Muscle layer of duodenum (tissue), 2 donors: ENCODE measurements around the gene CDK8.

Source experiments
- H3K27ac ChIP-seq: one replicate; pipeline ENCODE4 v1.7.0; 2013; ENCODE audit warnings: mild to moderate bottlenecking, low read length
- H3K27me3 ChIP-seq: one replicate; pipeline ENCODE4 v1.7.0; 2013; ENCODE audit warnings: low read depth, mild to moderate bottlenecking, control low read depth, low read length
- H3K36me3 ChIP-seq, 2 donors: one replicate each; pipeline ENCODE4 v1.7.0; 2013; ENCODE audit warnings: low read length in 2 of 2, control low read depth in 1 of 2, mild to moderate bottlenecking in 1 of 2; ENCODE audit not compliant: insufficient read depth in 2 of 2, control insufficient read depth in 1 of 2
- H3K4me1 ChIP-seq, 2 donors: one replicate each; pipeline ENCODE4 v1.7.0; 2013; ENCODE audit warnings: low read length in 2 of 2, mild to moderate bottlenecking in 2 of 2, control low read depth in 1 of 2, moderate library complexity in 1 of 2; ENCODE audit not compliant: insufficient read depth in 2 of 2, control insufficient read depth in 1 of 2
- H3K4me3 ChIP-seq, 2 donors: one replicate each; pipeline ENCODE4 v1.7.0; 2013; ENCODE audit warnings: low read length in 2 of 2, low read depth in 1 of 2, mild to moderate bottlenecking in 1 of 2
- H3K9me3 ChIP-seq, 2 donors: one replicate each; pipeline ENCODE4 v1.7.0; 2013; ENCODE audit warnings: low read length in 2 of 2, control low read depth in 1 of 2, mild to moderate bottlenecking in 1 of 2; ENCODE audit not compliant: control insufficient read depth in 1 of 2
- donor health status: healthy.

The CDK8 gene

GRCh38 chr13:26253262-26253786 lies 605 bp upstream of the CDK8 start:
- Histone ChIP-seq H3K4me1 (peaks cover 9 to 13% of the 10 kb centered on the region in 2 donors), H3K27me3 (no peaks in the 10 kb centered on the region), H3K4me3 (peak overlapping the region; percentile 74 to 93), H3K36me3 (no peaks in the 10 kb centered on the region), H3K9me3 (no peaks in the 10 kb centered on the region), H3K27ac (peak overlapping the region; percentile 65)

DNA sequence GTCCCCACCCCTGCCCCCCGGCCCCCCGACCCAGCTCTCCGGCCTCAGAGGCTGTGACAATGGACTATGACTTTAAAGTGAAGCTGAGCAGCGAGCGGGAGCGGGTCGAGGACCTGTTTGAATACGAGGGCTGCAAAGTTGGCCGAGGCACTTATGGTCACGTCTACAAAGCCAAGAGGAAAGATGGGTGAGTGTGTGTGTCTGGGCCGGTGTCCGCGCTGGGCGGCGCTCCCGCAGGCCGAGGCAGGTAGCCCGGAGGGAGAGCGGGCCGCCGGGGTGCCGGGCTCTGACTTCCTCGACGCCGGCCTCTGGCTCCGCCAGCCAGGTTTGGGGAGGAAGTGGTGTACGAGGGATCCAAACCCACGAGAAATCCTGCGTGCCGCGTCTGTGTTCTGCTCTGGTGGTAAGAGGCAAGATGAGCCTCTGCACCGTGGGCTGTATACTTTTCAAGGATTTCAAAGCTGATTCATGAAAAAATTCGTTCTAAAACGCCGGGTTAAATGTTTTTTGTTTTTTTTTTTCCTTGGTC lies 718 bp downstream of the CDK8 start:
- H3K27me3 ChIP-seq = no peaks in the 10 kb centered on the region

GRCh38 chr13:26255115-26255514 lies 1.2 kb downstream of the CDK8 start:
- peak overlapping the region; percentile 74 to 93 for H3K4me3 ChIP-seq
- H3K27ac ChIP-seq = peak overlapping the region; percentile 80
- peaks cover 9 to 13% of the 10 kb centered on the region in 2 donors for H3K4me1 ChIP-seq
- H3K9me3 ChIP-seq = no peaks in the 10 kb centered on the region
- H3K27me3 ChIP-seq = no peaks in the 10 kb centered on the region
- H3K36me3 ChIP-seq = no peaks in the 10 kb centered on the region

More for the DNA sequence above, 718 bp downstream of the CDK8 start:
- peak overlapping the region; percentile 80 for H3K27ac ChIP-seq
- no peaks in the 10 kb centered on the region for H3K36me3 ChIP-seq
- peaks cover 9 to 13% of the 10 kb centered on the region in 2 donors for H3K4me1 ChIP-seq
- H3K9me3 ChIP-seq = no peaks in the 10 kb centered on the region
- peak overlapping the region; percentile 74 to 93 for H3K4me3 ChIP-seq

- Histone ChIP-seq H3K27me3 (no peaks in the 10 kb centered on the region), H3K27ac (no peak overlapping the region), H3K4me3 (peak overlapping the region; percentile 74 to 93), H3K9me3 (no peaks in the 10 kb centered on the region), H3K36me3 (no peaks in the 10 kb centered on the region), H3K4me1 (peaks cover 9 to 15% of the 10 kb centered on the region in 2 donors)
These were observed 1.9 kb downstream of the CDK8 start for GRCh38 chr13:26255691-26256277.

DNA sequence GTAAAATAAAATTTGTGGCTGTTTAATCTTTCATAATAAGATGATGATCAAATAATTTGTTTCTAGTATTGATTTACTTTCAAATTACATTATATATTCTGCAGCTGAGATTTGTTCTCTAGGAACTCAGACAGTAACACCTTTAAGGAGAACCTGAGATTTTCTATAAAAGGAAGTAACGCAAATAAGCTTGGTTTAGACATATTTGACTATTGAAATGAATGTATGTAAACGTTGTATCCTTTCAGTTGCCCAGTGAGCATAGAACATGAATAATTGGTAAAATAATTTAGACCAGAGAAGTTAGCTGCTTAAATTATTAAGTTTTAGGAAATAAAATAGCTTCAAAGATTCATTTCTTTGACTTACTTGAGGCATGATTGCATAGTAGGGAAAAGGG lies 3.1 kb downstream of the CDK8 start:
- Histone ChIP-seq H3K36me3 (no peaks in the 10 kb centered on the region), H3K27me3 (no peaks in the 10 kb centered on the region), H3K27ac (no peak overlapping the region), H3K4me3 (peak overlapping the region; percentile 4 to 93), H3K4me1 (peaks cover 9 to 16% of the 10 kb centered on the region in 2 donors), H3K9me3 (no peaks in the 10 kb centered on the region)

GRCh38 chr13:26259634-26260033 lies 5.7 kb downstream of the CDK8 start:
- no peak overlapping the region for H3K27ac ChIP-seq
- H3K4me3 ChIP-seq = no peak overlapping the region
- peaks cover 9 to 16% of the 10 kb centered on the region in 2 donors for H3K4me1 ChIP-seq
- no peaks in the 10 kb centered on the region for H3K9me3 ChIP-seq
- no peaks in the 10 kb centered on the region for H3K27me3 ChIP-seq
- H3K36me3 ChIP-seq = no peaks in the 10 kb centered on the region

GRCh38 chr13:26262156-26262555 lies 8.2 kb downstream of the CDK8 start:
- no peak overlapping the region for H3K4me3 ChIP-seq
- no peak overlapping the region for H3K27ac ChIP-seq
- peaks cover 0 to 14% of the 10 kb centered on the region in 2 donors for H3K4me1 ChIP-seq
- no peaks in the 10 kb centered on the region for H3K27me3 ChIP-seq
- no peaks in the 10 kb centered on the region for H3K9me3 ChIP-seq
- no peaks in the 10 kb centered on the region for H3K36me3 ChIP-seq

DNA sequence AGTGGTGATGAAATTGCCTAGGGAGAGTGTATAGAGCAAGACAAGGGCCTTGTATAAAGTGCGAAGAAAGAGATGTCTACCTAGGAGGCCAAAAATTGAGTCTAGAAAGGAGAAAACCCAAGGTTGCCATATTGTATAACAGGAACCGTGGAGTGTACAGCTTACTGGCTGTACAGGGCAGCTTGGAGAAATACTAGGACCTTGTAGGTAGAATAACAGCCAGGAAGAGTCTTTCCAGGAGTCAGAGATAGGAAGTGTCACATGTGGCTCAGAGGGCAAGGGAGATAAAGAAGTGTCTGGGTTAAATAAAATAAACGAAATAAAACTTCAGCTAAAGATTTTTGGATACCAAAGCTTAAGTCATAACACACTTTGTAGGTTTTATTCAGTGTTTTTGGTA lies 12.4 kb downstream of the CDK8 start:
- Histone ChIP-seq H3K27me3 (no peaks in the 10 kb centered on the region), H3K27ac (no peak overlapping the region), H3K36me3 (no peaks in the 10 kb centered on the region), H3K9me3 (no peaks in the 10 kb centered on the region), H3K4me1 (peaks cover 0 to 26% of the 10 kb centered on the region in 2 donors), H3K4me3 (no peak overlapping the region)

- H3K27ac ChIP-seq = no peak overlapping the region
- H3K4me1 ChIP-seq = peaks cover 0 to 19% of the 10 kb centered on the region in 2 donors
- H3K9me3 ChIP-seq = no peaks in the 10 kb centered on the region
- H3K36me3 ChIP-seq = no peaks in the 10 kb centered on the region
- no peak overlapping the region for H3K4me3 ChIP-seq
- no peaks in the 10 kb centered on the region for H3K27me3 ChIP-seq
These were observed 16.8 kb downstream of the CDK8 start for GRCh38 chr13:26270707-26271106.

DNA sequence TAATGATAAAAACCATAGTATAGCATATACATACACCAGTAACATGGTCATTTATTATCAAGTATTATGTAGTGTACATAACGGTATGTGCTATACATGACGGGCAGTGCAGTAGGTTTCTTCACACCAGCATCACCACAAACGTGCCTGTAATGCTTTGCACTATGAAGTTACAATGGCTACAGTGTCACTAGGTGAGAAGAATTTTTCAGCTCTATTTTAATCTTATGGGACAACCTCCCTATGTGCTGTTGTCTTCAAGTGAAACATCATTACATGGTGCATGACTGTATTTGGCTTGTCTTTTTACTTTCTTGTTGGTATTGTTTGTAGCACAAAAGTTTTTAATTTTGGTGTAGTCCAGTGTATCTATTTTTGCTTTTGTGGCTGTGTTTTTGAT lies 18.7 kb downstream of the CDK8 start:
- H3K4me3 ChIP-seq = no peak overlapping the region
- H3K27ac ChIP-seq = no peak overlapping the region
- H3K36me3 ChIP-seq = no peaks in the 10 kb centered on the region
- H3K4me1 ChIP-seq = peaks cover 0 to 11% of the 10 kb centered on the region in 2 donors
- no peaks in the 10 kb centered on the region for H3K9me3 ChIP-seq
- H3K27me3 ChIP-seq = no peaks in the 10 kb centered on the region

DNA sequence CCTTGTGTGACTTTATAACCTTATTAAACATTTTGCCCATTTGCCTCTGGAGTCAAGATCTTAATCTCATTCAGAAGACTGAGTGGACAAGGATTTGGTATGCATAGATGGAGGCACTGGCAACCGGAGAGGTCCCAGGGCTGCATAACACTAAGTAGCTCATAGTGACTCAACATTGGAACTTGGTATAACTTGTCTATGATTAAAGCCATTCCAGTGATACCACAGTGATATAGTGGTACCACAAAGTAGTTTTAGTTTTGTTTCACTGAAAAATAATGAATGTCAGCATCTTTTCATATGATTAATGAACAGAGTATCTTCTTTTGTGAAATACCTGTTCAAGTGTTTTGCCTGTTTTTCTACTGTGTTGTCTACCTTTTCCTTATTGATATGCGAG lies 26.4 kb downstream of the CDK8 start:
- no peak overlapping the region for H3K4me3 ChIP-seq
- H3K27ac ChIP-seq = no peak overlapping the region
- H3K9me3 ChIP-seq = no peaks in the 10 kb centered on the region
- H3K4me1 ChIP-seq = no peaks in the 10 kb centered on the region
- no peaks in the 10 kb centered on the region for H3K27me3 ChIP-seq
- peaks cover 5 to 7% of the 10 kb centered on the region in 2 donors for H3K36me3 ChIP-seq

GRCh38 chr13:26280822-26281221 lies 26.9 kb downstream of the CDK8 start:
- H3K27ac ChIP-seq = no peak overlapping the region
- no peaks in the 10 kb centered on the region for H3K4me1 ChIP-seq
- H3K4me3 ChIP-seq = no peak overlapping the region

More at GRCh38 chr13:26280822-26281221, 26.9 kb downstream of the CDK8 start:
- Histone ChIP-seq H3K27me3 (no peaks in the 10 kb centered on the region), H3K36me3 (peaks cover 5 to 7% of the 10 kb centered on the region in 2 donors), H3K9me3 (no peaks in the 10 kb centered on the region)
